K562 (cell line): ENCODE results near the gene NMT1. TPM values are rescaled to one million over a fixed set of nuclear protein-coding genes. Genes with fewer than 3 reads are reported as not detected.

Experiments
- BHLHE40 ChIP-seq: IDR thresholded peaks from 2 replicates; pipeline ENCODE4 v1.6.1; 2011; ENCODE audit warnings: low read length, improper control_type of control experiment
- CAMTA2 ChIP-seq: fragments of 250-450 bp; sonication (Bioruptor Pico); conservative IDR thresholded peaks from 2 replicates; pipeline ENCODE4 v1.5.1; 2022
- CHD4 ChIP-seq: fragments of 200-600 bp; sonication (generic); IDR thresholded peaks from 3 replicates; pipeline ENCODE4 v1.6.1; 2012; ENCODE audit warnings: low read depth, mild to moderate bottlenecking, mixed read lengths, low read length, inconsistent platforms; ENCODE audit not compliant: insufficient read depth, insufficient replicate concordance, poor library complexity, severe bottlenecking
- DNMT1 ChIP-seq: fragments of 450-650 bp; IDR thresholded peaks from 2 replicates; pipeline ENCODE4 v1.6.1; 2016; ENCODE audit warnings: antibody characterized with exemption, mild to moderate bottlenecking
- FOXA1 ChIP-seq: fragments of 450-650 bp; IDR thresholded peaks from 2 replicates; pipeline ENCODE4 v1.6.1; 2016; ENCODE audit warnings: mild to moderate bottlenecking, borderline replicate concordance
- FOXK1 ChIP-seq: sonication (generic); formaldehyde crosslinking; IDR thresholded peaks from 2 replicates; pipeline ENCODE4 v1.8.0; 2022; ENCODE audit warnings: missing genetic modification reagents, mild to moderate bottlenecking, borderline replicate concordance
- GTF2E2 ChIP-seq: fragments of 200-800 bp; sonication (Bioruptor generic); IDR thresholded peaks from 2 replicates; pipeline ENCODE4 v1.6.1; 2016; ENCODE audit warnings: missing genetic modification characterization, missing compliant biosample characterization
- HLTF ChIP-seq: fragments of 450-650 bp; IDR thresholded peaks from 2 replicates; pipeline ENCODE4 v1.6.1; 2016
- MTA2 ChIP-seq: fragments of 450-650 bp; IDR thresholded peaks from 2 replicates; pipeline ENCODE4 v1.6.1; 2016; ENCODE audit warnings: low read depth
- MYC ChIP-seq, 2 experiments: fragments of 250-450 bp in 1 of 2; sonication (Bioruptor Pico) in 1 of 2; IDR thresholded peaks; 2 replicates each; pipeline versions ENCODE4 v1.5.1 to v1.6.1; 2012 to 2021; ENCODE audit warnings: low read depth in 2 of 2, borderline replicate concordance in 1 of 2, improper control_type of control experiment in 1 of 2, low read length in 1 of 2, mild to moderate bottlenecking in 1 of 2, moderate library complexity in 1 of 2
- NFRKB ChIP-seq: fragments of 450-650 bp; IDR thresholded peaks from 2 replicates; pipeline ENCODE4 v1.6.1; 2016; ENCODE audit warnings: low read depth
- NR2C1 ChIP-seq, 2 experiments: fragments of 450-650 bp; IDR thresholded peaks; 2 replicates each; pipeline ENCODE4 v1.6.1; 2017; ENCODE audit warnings: mild to moderate bottlenecking in 2 of 2, antibody characterized with exemption in 1 of 2, inconsistent platforms in 1 of 2, missing compliant biosample characterization in 1 of 2, missing genetic modification characterization in 1 of 2
- POLR2A ChIP-seq: fragments of 450-650 bp; conservative IDR thresholded peaks from 2 replicates; pipeline ENCODE4 v1.6.1; 2016
- SRSF9 ChIP-seq: fragments of 200-400 bp; formaldehyde crosslinking; IDR thresholded peaks from 2 replicates; pipeline ENCODE4 v1.6.1; 2017; ENCODE audit warnings: low read depth, low read length, borderline replicate concordance
- TAF15 ChIP-seq: fragments of 200-400 bp; formaldehyde crosslinking; IDR thresholded peaks from 2 replicates; pipeline ENCODE4 v1.6.1; 2017; ENCODE audit warnings: mild to moderate bottlenecking, low read depth, low read length, moderate library complexity
- XRCC4 ChIP-seq: IDR thresholded peaks from one replicate; pipeline ENCODE4 v1.6.1; 2011; ENCODE audit not compliant: insufficient read depth, insufficient read length; ENCODE audit errors: extremely low read depth
- ZNF316 ChIP-seq: fragments of 450-650 bp; IDR thresholded peaks from 2 replicates; pipeline ENCODE4 v1.6.1; 2016
- ZNF583 ChIP-seq: fragments of 250-450 bp; sonication (Bioruptor Pico); IDR thresholded peaks from 2 replicates; pipeline ENCODE4 v1.4.0; 2020
- ZNF586 ChIP-seq: fragments of 450-650 bp; formaldehyde crosslinking; conservative IDR thresholded peaks from 2 replicates; pipeline ENCODE4 v1.4.0; 2020; ENCODE audit warnings: mild to moderate bottlenecking, moderate library complexity
- ZNF785 ChIP-seq: fragments of 250-450 bp; sonication (Bioruptor Pico); IDR thresholded peaks from 2 replicates; pipeline ENCODE4 v1.4.0; 2020; ENCODE audit warnings: mild to moderate bottlenecking
- ZSCAN32 ChIP-seq: fragments of 450-650 bp; formaldehyde crosslinking; IDR thresholded peaks from 2 replicates; pipeline ENCODE4 v1.4.0; 2020; ENCODE audit warnings: mild to moderate bottlenecking, moderate library complexity
- polyA plus RNA-seq, 8 experiments: library from polyadenylated mRNA; depleted of rRNA in 4 of 8; stranded (reverse) in 5 of 8; unstranded in 3 of 8; fragments of >200 nt; fragmentation: Nextera tagmentation in 2 of 8; fragmentation: Illumina TruSeq in 1 of 8; extraction: Ambion mirVana in 2 of 8; extraction: Trizol in 1 of 8; gene quantifications; 2 replicates each; pipeline versions ENCODE4 v1.2.1 to v1.2.3, GENCODE V29; 2011 to 2014; ENCODE audit warnings: inconsistent platforms in 1 of 8, missing spikeins in 1 of 8
- total RNA-seq, 7 experiments: library from RNA; depleted of rRNA in 6 of 7; stranded (reverse); fragments of >200 nt in 6 of 7; fragmentation: Illumina TruSeq in 2 of 7; extraction: Trizol in 2 of 7; gene quantifications; 2 replicates each; pipeline versions ENCODE4 v1.2.1 to v1.2.3, GENCODE V29; 2011 to 2021; ENCODE audit warnings: low replicate concordance in 1 of 7
- TF ChIP-seq, protein P1 (sequence below): fragments of 450-650 bp; conservative IDR thresholded peaks from 2 replicates; pipeline ENCODE4 v1.6.1; 2016; ENCODE audit warnings: missing genetic modification characterization, low read depth, mild to moderate bottlenecking, missing compliant biosample characterization, moderate library complexity
- TF ChIP-seq, protein P2 (sequence below): fragments of 450-650 bp; IDR thresholded peaks from 2 replicates; pipeline ENCODE4 v1.6.1; 2016; ENCODE audit warnings: antibody characterized with exemption
- TF ChIP-seq, protein P3 (sequence below): fragments of 250-450 bp; sonication (Bioruptor Pico); IDR thresholded peaks from 2 replicates; pipeline ENCODE4 v1.5.1; 2021; ENCODE audit warnings: mild to moderate bottlenecking
- TF ChIP-seq, protein P4 (sequence below): sonication (generic); formaldehyde crosslinking; IDR thresholded peaks from 2 replicates; pipeline ENCODE4 v1.8.1; 2023; ENCODE audit warnings: mild to moderate bottlenecking, missing genetic modification reagents

Gene NMT1
- total and polyA plus RNA-seq, 9 of the 15 experiments (the other 6 are each of a cell fraction or from before 2014, with no cell fraction given), result 86.7 to 569 (median 213) TPM

DNA sequence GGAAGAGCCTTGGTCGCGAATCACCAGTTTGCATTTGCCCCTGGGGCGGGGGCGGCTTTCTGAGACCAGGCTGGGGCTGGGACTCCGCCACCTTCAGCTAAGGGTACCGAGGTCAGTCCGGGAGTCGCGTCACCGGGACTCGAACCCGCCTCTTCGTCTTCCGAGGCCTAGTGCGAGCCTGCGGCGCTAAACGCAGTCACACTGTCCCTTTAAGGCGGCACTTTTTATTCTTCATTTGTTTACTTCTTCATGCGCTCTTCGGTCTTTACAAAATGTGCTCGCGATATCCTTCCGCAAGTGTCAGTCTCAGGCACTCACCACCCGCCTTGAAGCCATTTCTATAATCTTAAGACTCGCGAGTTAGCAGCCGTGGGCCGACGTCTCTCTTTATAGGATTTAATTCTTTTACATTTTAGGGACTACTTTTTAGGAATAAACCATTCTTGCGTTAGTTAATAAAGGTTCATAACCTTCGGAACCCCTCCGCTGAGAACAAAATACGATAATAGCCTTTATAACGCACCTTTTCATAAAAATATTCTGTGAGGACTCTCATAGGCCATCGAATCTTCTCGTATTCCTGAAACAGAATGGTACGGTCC is 86.6 kb downstream of the NMT1 start (continued):
- 0 out of 2 replicates have a peak, but pooled peaks have one; percentile 39 for TF ChIP-seq MYC (IDR thresholded peaks at IDR 0.05; ENCODE audit: low read depth, low read length)
- peak; percentile 89 for TF ChIP-seq MYC (CRISPR knock-in tag; IDR thresholded peaks at IDR 0.05; ENCODE audit: borderline replicate concordance, low read depth)
- no peak for TF ChIP-seq POLR2A
- no peak for TF ChIP-seq ZNF316
- TF ChIP-seq ZSCAN32 (CRISPR knock-in tag), result 0 out of 2 replicates have a peak, but pooled peaks have one; percentile 42
- TF ChIP-seq DNMT1, result 0 out of 2 replicates have a peak, but pooled peaks have one; percentile 65
- TF ChIP-seq CAMTA2 (CRISPR knock-in tag), result no peak
- TF ChIP-seq XRCC4, result no peak
- TF ChIP-seq SRSF9, result no peak
- TF ChIP-seq ZNF583, result no peak
- no peak for TF ChIP-seq FOXA1
- TF ChIP-seq CHD4, result no peak
- no peak for TF ChIP-seq ZNF785 (CRISPR knock-in tag)
- no peak for TF ChIP-seq TAF15
- TF ChIP-seq, protein P1, sequence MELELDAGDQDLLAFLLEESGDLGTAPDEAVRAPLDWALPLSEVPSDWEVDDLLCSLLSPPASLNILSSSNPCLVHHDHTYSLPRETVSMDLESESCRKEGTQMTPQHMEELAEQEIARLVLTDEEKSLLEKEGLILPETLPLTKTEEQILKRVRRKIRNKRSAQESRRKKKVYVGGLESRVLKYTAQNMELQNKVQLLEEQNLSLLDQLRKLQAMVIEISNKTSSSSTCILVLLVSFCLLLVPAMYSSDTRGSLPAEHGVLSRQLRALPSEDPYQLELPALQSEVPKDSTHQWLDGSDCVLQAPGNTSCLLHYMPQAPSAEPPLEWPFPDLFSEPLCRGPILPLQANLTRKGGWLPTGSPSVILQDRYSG (tag), result no peak
- TF ChIP-seq NR2C1 (IDR thresholded peaks at IDR 0.05), result peak; percentile 62; the same call in 1 of the 2 replicates
- TF ChIP-seq NR2C1 (tag; IDR thresholded peaks at IDR 0.05), result no peak
- 0 out of 2 replicates have a peak, but pooled peaks have one; percentile 27 for TF ChIP-seq ZNF586 (CRISPR knock-in tag)
- TF ChIP-seq, protein P2, sequence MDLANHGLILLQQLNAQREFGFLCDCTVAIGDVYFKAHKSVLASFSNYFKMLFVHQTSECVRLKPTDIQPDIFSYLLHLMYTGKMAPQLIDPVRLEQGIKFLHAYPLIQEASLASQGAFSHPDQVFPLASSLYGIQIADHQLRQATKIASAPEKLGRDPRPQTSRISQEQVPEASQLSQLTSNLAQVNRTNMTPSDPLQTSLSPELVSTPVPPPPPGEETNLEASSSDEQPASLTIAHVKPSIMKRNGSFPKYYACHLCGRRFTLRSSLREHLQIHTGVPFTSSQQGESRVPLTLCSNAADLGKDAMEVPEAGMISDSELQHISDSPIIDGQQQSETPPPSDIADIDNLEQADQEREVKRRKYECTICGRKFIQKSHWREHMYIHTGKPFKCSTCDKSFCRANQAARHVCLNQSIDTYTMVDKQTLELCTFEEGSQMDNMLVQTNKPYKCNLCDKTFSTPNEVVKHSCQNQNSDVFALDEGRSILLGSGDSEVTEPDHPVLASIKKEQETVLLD, result no peak
- peak; percentile 63; the same call in 1 of the 2 replicates for TF ChIP-seq GTF2E2
- TF ChIP-seq, protein P3, sequence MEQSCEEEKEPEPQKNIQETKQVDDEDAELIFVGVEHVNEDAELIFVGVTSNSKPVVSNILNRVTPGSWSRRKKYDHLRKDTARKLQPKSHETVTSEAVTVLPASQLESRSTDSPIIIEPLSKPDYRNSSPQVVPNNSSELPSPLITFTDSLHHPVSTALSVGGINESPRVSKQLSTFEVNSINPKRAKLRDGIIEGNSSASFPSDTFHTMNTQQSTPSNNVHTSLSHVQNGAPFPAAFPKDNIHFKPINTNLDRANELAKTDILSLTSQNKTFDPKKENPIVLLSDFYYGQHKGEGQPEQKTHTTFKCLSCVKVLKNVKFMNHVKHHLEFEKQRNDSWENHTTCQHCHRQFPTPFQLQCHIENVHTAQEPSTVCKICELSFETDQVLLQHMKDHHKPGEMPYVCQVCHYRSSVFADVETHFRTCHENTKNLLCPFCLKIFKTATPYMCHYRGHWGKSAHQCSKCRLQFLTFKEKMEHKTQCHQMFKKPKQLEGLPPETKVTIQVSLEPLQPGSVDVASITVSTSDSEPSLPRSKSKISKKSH (CRISPR knock-in tag), result no peak
- peak; percentile 98 for TF ChIP-seq NFRKB
- TF ChIP-seq, protein P4, sequence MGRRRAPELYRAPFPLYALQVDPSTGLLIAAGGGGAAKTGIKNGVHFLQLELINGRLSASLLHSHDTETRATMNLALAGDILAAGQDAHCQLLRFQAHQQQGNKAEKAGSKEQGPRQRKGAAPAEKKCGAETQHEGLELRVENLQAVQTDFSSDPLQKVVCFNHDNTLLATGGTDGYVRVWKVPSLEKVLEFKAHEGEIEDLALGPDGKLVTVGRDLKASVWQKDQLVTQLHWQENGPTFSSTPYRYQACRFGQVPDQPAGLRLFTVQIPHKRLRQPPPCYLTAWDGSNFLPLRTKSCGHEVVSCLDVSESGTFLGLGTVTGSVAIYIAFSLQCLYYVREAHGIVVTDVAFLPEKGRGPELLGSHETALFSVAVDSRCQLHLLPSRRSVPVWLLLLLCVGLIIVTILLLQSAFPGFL (CRISPR knock-in tag), result no peak
- TF ChIP-seq MTA2, result peak; percentile 37; the same call in 1 of the 2 replicates
- TF ChIP-seq HLTF, result peak; percentile 74; the same call in 1 of the 2 replicates
- no peak for TF ChIP-seq FOXK1 (CRISPR knock-in tag)
- peak; percentile 76 for TF ChIP-seq BHLHE40
